ENCODE data around the gene SMU1.
A peak's percentile ranks its signal among the peaks of the same experiment; 100 is the strongest.

Gene SMU1

DNA sequence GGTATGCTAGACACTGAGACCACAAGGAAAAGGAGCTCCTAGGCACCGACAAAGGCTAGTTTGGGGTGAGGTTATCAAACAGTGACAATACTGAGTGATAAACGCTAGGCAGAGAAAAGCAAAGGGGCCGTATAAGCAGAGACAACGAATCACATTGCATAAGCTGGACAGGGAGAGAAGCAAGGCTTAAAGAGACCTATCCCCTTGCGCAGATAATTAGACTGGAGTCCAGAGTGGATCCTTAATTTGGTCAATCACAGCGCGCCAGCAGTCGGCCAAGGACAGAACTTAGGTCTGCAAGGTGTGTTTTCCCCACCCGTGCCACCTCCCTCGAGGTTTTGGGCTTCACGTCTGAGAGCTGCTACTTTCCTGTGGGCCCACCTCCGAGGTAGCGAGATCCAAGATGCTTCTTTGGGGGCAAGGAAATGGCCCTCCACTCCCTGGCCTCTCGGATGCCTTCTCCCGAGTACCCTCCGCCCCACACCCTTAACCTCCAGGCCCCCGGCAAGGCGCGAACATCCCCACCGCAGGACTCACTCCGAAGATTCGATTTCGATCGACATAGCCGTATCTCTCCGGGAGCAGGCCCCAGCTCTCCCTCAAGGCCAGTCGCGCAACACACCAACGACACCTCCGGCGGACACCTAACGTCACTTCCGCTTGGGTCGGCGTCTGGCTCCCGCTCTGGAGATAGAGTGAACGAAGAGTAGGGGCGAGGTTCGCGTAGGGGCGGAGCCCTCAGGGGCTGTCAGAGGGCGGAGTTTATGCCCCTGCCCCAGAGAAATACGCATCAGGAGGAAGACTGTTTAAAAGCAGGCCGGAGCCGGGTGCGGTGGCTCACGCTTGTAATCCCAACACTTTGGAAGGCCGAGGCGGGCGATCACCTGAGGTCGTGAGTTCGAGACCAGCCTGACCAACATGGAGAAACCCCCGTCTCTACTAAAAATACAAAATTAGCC is at the start of gene SMU1:
SMU1 (minus strand) TSS at position 629 of the 959 bp plus-strand sequence; CDS start at position 563, 66 bp downstream.
- peak; percentile 90 for DNase-seq (ENCODE audit: low read depth)

DNA sequence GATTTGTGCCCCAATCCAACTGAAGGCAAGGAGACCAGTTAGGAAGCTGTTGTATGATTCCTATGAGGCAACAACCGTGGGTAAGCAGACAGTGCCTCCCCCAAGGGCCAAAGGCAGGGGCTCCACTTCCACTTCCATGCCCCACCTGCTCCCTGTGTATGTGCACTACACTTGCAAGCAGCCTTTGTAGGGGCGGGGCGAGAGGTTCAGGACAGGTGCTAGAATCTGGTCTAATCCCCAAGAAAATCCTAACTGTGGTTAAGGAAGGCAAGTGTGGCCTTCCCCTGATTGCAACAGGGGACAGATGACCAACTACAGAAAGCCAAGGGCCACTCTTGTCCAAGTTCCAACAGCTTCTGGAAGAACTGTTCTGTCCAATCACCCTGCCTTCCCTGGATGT is 49.0 kb upstream of the SMU1 start:
- DNase-seq (ENCODE audit: low read depth): no peak

DNA sequence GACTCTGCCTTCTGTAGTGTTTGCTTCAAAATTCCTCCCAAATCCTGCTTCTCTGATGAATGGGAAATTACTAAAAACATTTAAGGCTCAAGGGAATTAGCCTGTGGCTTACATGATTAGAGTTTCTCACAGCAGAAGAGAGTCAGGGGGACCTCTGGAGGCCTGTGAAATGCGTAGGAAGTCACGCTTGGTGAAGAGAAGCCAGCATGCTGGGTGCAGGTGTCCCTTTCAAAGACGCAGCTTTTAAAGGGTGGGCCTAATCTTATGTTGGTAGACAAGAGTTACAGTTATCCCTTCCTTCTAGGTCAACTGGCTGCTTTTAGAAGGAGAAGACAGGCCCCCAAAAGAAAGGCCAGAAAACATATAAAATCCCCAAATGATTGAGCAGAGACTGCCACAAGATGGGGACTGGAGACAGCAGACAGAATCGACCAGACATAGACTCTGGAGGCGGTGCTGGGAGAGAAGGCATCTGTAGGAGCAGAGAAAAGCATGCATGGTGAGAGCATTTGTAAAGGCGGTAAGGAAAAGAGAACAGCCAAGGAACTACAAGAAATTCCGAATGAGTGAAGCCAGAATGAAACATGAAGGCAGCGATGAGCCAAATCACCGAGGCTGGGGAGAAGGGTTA is 48.4 kb upstream of the SMU1 start:
- no peak for DNase-seq (ENCODE audit: low read depth)

DNA sequence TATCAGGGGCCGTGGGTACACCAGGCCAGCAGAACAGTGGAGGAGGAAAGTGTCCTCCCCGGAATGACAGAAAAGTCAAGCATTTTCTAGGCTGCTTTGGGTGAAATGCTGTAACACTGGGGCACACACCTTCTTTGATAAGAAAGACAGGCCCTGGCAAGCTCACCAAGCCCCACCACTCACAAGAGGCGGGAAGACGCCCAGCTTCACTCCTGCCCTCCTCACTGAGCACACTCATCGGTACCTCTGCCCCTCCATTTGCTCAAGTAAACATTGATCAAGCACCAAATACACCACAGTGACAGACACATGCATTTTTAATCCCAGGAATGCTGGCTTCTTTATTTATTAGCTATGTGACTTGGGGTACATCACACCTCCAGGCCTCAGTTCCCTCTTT is 47.6 kb upstream of the SMU1 start:
- no peak for DNase-seq (ENCODE audit: low read depth)

DNA sequence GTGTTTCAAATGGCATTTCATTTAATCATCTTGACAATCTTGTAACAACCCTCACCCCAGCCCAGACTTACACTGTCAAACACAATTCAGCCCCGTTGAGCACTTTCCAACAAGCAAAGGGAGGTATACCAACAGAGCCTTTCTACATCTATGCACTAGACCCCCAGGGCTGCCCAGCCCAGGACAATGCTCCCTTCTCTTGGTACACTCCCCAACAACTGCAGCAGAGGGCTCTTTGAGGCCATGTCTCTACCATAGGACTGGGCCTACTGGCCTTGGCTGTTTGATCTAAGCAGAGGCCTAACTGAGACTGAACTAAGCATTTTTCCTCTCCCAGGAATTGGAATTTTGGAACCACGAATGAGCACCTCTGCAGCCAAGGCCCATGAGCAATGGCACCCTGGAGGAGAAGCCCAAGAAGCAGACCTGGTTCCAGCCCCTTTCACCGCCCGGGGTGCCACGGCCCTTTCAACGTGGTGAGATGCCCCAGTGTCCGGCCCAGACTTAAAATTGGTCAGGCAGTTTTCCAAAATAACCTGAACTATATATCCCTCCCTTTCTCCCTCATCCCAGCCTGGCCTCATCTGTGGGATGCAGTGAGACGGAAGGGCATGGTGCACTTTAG is 47.0 kb upstream of the SMU1 start:
- no peak for DNase-seq (ENCODE audit: low read depth)

DNA sequence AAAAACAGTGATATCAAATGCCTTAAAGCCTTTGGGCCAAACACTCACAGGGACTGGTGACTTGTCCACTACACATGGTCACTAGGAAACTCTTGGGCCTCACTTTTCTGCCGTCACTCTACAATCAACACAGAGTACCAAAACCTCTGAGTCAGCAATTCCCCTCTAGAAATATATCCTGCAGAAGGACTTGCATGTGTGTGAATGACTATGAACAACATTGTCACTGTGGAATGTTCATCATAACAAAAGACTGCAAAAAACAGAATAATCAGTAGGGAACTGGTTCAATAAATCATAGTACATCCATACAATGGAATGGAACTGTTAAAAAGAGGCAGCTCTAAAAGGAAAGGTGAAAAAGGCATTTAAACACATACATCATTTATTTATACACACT is 44.1 kb upstream of the SMU1 start:
- DNase-seq (ENCODE audit: low read depth): no peak

DNA sequence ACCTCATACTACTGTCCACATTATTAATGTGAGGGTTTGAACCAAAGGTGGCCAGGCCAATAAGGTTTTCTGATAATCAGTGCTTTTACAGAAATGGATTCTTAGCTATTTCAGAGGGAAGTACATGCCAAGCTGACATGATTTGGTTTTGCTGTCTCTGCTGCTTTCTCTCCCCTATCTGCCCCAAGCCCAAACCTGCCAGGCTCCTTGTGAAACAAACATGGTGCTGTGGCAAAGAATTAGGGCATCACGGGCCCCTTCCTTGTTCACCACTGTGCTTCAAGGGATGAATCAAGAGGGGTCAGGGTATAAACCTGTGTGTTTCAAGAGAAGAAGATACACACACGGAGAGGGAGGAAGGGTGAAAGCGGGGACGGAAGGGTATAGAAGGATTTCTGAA is 41.3 kb upstream of the SMU1 start:
- no peak for DNase-seq (ENCODE audit: low read depth)

DNA sequence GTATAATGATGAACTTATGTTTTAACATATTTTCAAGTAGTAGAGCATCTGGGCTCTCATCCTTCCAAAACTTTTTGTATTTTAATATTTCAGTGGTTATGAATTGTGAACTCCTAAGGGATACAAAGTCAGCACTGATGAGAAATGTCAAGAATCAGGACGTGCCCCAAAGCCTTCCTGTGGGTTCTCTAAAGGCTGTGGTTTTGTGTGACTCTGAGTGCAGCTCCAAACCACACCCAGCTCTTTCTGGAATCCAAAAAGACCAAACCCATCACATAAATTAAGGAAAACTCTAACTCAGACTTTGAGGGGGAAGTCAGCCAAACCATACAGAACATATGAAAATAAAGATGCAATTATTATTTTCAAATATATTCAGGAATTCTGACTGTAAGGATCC is 40.8 kb upstream of the SMU1 start:
- no peak for DNase-seq (ENCODE audit: low read depth)

DNA sequence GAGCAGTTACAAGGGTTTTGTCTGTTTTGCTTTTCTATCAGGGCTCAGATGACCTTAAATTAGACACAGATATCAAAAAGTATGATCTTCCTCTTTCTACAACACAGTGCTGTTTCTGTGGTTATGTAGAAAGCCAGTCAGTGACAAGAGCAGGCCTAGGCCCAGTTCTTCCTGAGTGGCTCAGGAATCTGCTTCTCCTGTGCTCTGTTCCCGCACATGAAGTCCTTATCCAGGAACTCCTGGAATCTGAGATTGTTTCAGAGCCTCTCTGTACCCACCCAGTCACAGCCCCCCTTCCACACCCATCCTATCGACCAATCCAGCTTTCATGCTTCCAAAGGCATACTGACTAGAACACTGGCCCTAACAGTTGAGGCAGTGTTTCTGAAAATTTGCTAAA is 40.4 kb upstream of the SMU1 start:
- no peak for DNase-seq (ENCODE audit: low read depth)

DNA sequence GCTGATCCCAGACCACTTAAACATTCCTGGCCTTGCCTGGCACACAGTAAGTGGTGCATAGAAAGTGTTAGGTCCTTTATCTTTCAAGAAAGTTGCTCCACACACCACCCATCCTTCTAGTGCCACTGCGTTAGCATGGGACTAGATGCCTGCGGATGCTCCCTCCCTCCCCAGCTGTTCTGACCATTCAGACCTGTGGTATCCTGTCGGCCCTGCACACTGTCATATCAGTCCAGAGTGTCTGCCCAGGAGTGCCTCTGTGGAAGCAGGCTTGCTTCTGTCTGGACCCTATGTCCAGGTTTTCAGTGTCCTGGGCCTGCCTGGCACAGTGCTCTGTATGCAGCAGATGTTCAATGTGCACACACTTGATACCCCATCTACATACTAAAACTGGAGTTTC is 38.3 kb upstream of the SMU1 start:
- DNase-seq (ENCODE audit: low read depth): no peak

DNA sequence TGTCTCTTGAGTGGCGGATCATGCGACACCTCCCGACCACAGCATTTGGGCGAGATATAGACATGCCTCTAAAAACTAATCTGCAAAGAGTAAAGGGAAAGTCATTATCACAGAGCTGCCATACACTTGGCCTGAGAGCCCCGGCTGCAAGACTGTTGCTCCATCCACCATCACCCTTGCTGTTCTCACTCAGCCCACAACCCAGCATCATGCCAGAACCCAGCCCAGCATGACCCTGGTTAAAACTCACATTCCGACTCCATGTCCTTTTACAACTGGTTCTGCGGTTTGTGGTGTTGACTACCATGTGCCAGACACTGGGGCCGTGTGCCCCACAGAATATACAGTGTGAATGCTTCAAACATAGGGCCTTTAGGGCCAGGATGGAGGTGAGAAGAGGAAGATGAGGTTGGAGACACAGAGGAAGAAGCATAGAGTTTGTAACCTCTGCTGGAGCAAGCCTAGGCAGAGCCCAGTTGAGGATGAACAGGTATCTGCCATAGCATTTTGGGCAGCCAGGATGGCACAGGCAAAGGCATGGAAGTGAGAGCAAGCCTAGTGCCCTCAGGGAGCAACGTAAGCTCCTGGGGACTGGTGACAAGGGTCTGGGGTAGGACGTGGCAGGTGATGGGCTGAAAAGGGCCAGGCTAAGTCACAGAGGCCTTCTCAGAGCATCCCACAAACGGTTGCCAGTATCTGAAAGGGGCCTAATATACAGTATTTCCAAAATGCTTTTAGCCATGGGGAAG is 37.5 kb upstream of the SMU1 start:
- DNase-seq (ENCODE audit: low read depth): no peak

DNA sequence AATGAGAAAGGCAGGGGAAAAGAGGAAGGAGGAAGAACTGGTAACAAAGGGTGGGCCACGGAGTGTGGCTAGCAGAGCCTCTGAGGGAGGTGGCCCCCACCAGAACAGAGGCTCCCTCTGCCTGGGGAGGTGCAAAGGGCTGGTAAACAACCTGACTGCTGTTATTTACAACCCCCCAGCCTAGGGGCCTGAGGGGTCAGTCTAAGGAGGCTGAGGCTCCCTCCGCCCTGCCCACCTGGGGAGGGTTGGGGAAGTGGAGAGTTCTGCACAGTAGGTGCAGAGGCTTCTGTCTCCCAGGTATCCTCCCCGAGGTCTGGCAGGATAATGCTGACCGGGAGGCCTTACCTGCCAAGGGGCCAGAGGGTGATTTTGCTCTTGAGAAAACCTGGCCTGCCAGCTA is 35.6 kb upstream of the SMU1 start:
- no peak for DNase-seq (ENCODE audit: low read depth)

DNA sequence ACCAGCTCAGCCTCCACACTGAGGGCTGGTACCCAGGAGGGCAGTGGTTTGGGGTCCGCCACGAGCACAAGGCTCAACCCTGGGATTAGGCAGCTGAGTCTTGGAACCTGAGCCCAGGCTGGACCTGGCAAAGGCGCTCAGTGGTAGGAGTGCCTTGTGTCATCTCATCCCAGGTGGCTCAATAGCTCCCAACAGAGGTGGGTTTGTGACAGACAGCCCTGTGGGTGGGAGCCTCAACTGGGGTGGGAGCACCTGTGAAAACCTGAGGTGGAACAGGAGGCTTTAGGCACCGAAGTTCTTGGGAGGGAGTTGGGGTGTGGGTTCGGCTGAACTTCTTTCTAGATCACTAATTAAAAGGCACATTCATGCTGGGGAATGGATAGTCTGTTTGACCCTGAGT is 35.2 kb upstream of the SMU1 start:
- no peak for DNase-seq (ENCODE audit: low read depth)

DNA sequence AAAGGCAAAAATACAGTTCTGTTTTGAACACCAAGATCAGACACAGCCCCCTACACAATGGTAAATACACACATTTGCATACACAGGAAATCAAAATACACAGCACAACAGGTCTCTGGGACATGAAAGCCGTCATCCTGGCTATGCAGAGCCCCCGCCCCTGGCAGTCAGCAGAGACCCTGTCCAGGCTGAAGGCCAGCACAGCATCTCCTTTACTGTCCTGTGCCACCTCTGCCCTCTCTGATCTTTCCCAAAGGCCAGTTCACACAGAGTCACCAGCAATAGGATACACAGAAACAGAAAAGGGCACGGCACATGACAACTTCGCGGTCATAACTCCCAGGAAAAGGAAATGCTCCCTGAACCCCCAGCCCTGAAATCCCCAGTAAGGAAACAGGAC is 34.2 kb upstream of the SMU1 start:
- DNase-seq (ENCODE audit: low read depth): no peak

DNA sequence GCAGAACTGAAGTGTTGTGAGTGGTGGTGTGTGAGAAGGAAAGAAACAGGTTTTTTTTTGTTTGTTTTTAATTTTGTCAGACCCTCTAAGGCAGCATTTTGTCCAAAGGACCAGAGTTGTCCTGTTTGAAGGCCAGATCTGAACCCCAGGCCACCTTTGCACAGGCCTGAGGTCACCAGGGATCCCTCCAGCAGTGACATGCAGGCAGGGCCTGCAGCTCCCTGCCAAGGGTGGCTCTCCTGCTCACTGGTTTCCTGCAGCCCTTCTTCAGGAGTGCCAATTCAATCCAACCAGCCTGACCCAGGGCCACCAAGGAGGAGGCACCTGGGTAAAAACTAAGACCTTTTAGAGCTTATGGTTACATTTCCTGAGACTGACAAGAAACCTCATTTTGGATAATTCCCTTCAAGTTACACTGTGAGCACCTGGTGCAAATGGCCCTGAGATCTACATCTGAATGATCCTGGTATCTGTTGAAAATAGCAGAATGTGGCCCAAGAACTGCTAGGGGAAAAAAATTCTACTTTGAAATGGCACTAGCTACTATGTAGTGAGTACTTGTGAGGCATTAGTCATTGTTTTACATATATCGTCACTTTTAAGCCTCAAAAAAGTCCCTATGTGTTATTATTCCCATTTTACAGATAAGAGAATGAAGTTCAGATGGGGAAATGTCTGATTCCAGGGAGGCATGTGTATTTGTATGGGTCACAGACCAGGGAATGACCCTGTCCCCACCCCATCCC is 33.5 kb upstream of the SMU1 start:
- no peak for DNase-seq (ENCODE audit: low read depth)

DNA sequence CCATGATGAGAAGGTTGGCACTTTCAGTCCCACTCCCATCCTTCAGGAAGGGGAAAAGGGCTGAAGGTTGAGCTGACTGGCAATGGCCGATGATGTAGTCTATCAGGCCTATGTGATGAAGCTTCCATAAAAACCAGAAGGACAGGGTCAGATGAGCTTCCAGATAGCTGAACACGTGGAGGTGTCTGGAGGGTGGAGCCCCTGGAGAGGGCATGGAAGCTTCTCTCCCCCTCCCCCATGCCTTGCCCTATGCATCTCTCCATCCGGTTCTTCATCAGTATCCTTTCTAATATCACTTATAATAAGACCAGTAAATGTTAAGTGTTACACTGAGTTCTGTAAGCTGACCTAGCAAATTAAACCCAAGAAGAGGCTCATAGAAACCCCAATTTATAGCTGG is 32.6 kb upstream of the SMU1 start:
- DNase-seq (ENCODE audit: low read depth): no peak

DNA sequence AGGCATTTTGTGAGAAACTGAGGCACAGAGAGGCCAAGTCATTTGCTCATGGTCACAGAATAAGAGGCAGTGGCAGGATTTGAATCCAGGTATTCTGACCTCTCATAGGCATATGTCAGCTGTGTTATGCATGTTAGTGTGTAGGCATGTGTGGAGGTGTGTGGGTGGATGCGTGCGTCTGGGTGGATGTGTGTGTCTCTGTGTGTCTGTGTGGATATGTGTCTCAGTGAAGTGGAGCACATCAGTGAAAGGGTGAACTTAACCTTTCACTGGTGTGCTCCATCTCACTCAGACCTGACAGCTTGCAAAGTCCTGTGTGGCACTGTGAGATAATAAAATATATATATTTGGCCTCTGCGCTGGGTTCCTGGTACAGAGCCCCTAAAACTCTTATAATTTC is 32.0 kb upstream of the SMU1 start:
- no peak for DNase-seq (ENCODE audit: low read depth)

DNA sequence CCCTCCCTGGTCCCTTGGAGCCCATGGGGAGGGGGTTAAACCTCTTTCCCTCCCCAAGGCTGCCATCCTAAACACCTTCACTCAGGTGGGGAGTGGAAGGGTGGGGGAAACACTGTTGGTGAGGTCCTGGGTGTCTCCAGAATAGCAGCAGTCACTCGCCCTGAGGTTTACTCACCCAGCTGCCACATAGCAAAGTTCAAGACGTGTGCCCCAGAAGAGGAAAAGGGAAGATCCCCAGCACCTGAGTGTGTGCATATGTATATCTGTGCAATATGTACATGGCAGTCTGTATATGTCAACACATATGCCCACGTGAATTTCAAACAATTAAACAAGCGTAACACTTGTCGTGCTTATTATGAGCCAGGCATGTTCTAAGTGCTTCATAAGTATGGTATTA is 31.3 kb upstream of the SMU1 start:
- DNase-seq (ENCODE audit: low read depth): no peak

DNA sequence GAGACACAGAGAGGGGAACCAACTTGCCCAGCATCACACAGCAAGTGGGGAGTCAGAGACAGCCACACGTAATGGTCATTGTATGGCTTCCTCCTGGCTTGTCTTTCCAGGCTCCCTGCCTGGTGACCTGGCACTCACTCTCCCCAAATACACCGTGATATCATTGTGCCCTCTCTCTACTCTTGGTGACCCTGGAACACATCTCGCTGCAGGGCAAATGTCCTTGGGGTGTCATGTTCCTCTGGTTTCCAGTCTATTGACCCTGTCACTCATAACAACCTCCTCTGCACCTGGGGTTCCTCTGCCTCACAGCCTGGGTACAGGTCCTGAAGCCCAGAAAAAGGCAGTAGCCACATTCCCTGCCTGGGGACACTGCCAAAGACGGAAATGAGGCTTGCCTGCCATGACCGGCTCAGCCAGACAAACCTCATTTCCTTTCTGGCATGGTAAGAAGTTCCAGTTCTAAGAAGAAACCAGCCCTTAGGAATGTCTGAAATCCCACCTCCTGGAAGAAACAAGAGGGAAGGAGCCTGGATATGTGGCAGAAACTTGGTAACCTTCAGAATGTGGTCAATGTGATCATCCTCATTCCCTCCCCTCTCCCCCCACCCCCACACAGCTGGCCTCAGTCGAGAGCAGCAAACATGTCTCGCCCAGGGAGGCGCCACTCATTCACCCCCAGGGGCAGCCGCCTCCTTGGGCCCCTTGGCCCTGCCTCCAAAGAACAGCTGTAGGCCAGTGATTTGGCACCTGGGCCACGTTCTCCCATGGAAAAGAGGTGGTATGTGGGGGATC is 30.6 kb upstream of the SMU1 start:
- no peak for DNase-seq (ENCODE audit: low read depth)

DNA sequence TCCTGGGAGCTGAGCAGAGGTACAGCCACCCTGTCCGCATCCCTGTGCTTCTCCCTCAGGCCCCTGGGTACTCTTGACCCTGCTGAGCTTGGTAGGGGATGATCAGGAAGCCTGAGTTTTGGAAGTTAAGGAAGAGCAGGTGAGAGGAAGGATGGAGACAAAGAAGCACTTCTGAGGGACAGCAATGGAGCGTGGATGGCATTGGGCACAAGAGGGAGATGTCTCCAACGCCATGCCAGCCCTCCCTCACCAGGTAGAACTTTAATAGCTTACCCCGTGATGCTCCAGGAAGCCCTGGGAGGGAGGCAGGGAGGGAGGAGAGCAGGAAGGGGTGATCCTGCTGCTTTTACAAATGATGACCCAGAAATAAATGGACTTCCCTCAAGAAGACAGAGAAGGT is 29.9 kb upstream of the SMU1 start:
- DNase-seq (ENCODE audit: low read depth): no peak

DNA sequence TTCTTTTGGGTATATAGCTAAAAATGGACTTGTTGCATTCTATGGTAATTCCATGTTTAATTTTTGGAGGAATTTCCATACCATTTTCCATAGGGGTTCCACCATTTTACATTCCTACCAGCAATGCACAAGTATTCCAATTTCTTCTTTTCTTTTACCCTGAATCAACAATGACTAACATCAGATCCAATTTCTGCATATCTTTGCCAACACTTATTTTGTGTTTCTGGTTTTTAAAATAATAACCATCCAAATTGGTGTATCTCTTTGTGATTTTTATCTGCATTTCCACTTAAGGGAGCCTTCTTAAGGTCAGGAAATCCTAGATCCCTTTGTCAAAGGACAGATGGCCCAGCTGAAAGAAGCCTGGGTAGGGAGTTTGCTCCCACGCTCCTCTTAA is 29.5 kb upstream of the SMU1 start:
- DNase-seq (ENCODE audit: low read depth): no peak

Measured in activated gamma-delta T cell treated with anti-CD3 and anti-CD28 coated beads, Interleukin-2, amount 50 U/mL, for 16 hours (primary cell).